Bronchial epithelial cell (primary cell): Measurements from ENCODE around the gene RNF187. TPM values are rescaled to one million over a fixed set of nuclear protein-coding genes. Genes with fewer than 3 reads are reported as not detected.
A peak's percentile ranks its signal among the peaks of the same experiment; 100 is the strongest.
"Not testable (repeated sequence)": the region's sequence is repeated elsewhere in the genome, so short reads cannot be mapped to it uniquely, and the experiment has no call there.

Experiments
- DNase-seq: peaks from one replicate; pipeline ENCODE4 v3.0.0-alpha.2; 2010; ENCODE audit warnings: low read depth
- FAIRE-seq: peaks from 2 replicates; lab custom pipeline; 2011; peaks lifted over from hg19 to GRCh38; lab: Jason Lieb, UNC
- H3K27me3 ChIP-seq: 2 replicates; pipeline ENCODE4 v1.5.1; 2011; ENCODE audit warnings: low read length; ENCODE audit not compliant: control insufficient read depth, insufficient read depth
- H3K36me3 ChIP-seq: 2 replicates; pipeline ENCODE4 v1.5.1; 2011; ENCODE audit warnings: low read length; ENCODE audit not compliant: control insufficient read depth, insufficient read depth
- H3K4me3 ChIP-seq: 2 replicates; pipeline ENCODE4 v1.5.1; 2011; ENCODE audit warnings: mild to moderate bottlenecking, low read depth, low read length, control low read depth
- CTCF ChIP-seq: IDR thresholded peaks from 2 replicates; pipeline ENCODE4 v1.5.1; 2011; ENCODE audit warnings: mild to moderate bottlenecking, moderate library complexity, low read length, control low read depth, inconsistent platforms; ENCODE audit not compliant: insufficient read depth, severe bottlenecking
- total RNA-seq: library from RNA; depleted of rRNA; stranded (reverse); fragments of >200 nt; gene quantifications from 2 replicates; pipeline ENCODE4 v1.2.1, GENCODE V29; 2014

RNF187 gene
- total RNA-seq, 1 donor from 2014 or later: 147 TPM

GRCh38 chr1:228465571-228466146, 21.5 kb upstream of the RNF187 start:
- H3K36me3 ChIP-seq: no peaks in the 10 kb centered on the region
- peaks cover 34% of the 10 kb centered on the region for H3K27me3 ChIP-seq
- FAIRE-seq (no peak), DNase-seq (no peak)
- no peak overlapping the region for H3K4me3 ChIP-seq
- TF ChIP-seq CTCF: no peak

- H3K36me3 ChIP-seq, H3K4me3 ChIP-seq, DNase-seq, FAIRE-seq: not testable (repeated sequence)
- peaks cover 35% of the 10 kb centered on the region for H3K27me3 ChIP-seq
Measured at GRCh38 chr1:228468188-228468587, 19.0 kb upstream of the RNF187 start.

- H3K4me3 ChIP-seq: no peak overlapping the region
- TF ChIP-seq CTCF: no peak
- H3K36me3 ChIP-seq: no peaks in the 10 kb centered on the region
- no peak for FAIRE-seq
- DNase-seq: no peak
- peaks cover 29% of the 10 kb centered on the region for H3K27me3 ChIP-seq
Measured at GRCh38 chr1:228469413-228470162, 17.6 kb upstream of the RNF187 start.

GRCh38 chr1:228471154-228471761, 15.9 kb upstream of the RNF187 start:
- DNase-seq (no peak), FAIRE-seq (no peak)
- peaks cover 19% of the 10 kb centered on the region for H3K27me3 ChIP-seq
- TF ChIP-seq CTCF: no peak
- no peak overlapping the region for H3K4me3 ChIP-seq
- H3K36me3 ChIP-seq: no peaks in the 10 kb centered on the region

GRCh38 chr1:228471762-228472398, 15.3 kb upstream of the RNF187 start:
- peak; percentile 38 for DNase-seq
- Histone ChIP-seq H3K4me3 (no peak overlapping the region), H3K27me3 (peaks cover 17% of the 10 kb centered on the region), H3K36me3 (no peaks in the 10 kb centered on the region)
- TF ChIP-seq CTCF: peak; percentile 59
- FAIRE-seq: no peak

GRCh38 chr1:228472655-228473054, 14.5 kb upstream of the RNF187 start:
- FAIRE-seq: no peak
- no peak for DNase-seq
- peaks cover 15% of the 10 kb centered on the region for H3K27me3 ChIP-seq
- H3K36me3 ChIP-seq: no peaks in the 10 kb centered on the region
- no peak for TF ChIP-seq CTCF
- no peak overlapping the region for H3K4me3 ChIP-seq
